Liver (tissue), 9 donors: ENCODE data around the gene COL27A1. TPM values are rescaled to one million over a fixed set of nuclear protein-coding genes. Genes with fewer than 3 reads are reported as not detected.

ENCODE experiments used
- DNase-seq: peaks from one replicate; pipeline ENCODE4 v3.0.0-alpha.2; 2017; ENCODE audit warnings: low spot score
- H3K27ac ChIP-seq, 2 donors: one replicate each; pipeline ENCODE4 v1.7.0; 2013; ENCODE audit warnings: inconsistent platforms in 2 of 2, low read length in 2 of 2, control low read depth in 1 of 2, low read depth in 1 of 2, mild to moderate bottlenecking in 1 of 2
- H3K27me3 ChIP-seq, 4 donors: one replicate each; pipeline versions ENCODE4 v1.6.1 to v1.7.0; 2013; ENCODE audit warnings: low read length in 3 of 4, inconsistent platforms in 1 of 4, mild to moderate bottlenecking in 1 of 4, moderate library complexity in 1 of 4; ENCODE audit not compliant: control insufficient read depth in 4 of 4, insufficient read depth in 4 of 4
- H3K36me3 ChIP-seq, 4 donors: one replicate each; pipeline versions ENCODE4 v1.6.1 to v1.7.0; 2013; ENCODE audit warnings: low read length in 3 of 4, mild to moderate bottlenecking in 3 of 4, low read depth in 1 of 4, moderate library complexity in 1 of 4; ENCODE audit not compliant: control insufficient read depth in 4 of 4, insufficient read depth in 3 of 4
- H3K4me1 ChIP-seq, 4 donors: one replicate each; pipeline versions ENCODE4 v1.6.1 to v1.7.0; 2013; ENCODE audit warnings: low read length in 3 of 4, mild to moderate bottlenecking in 3 of 4, moderate library complexity in 1 of 4; ENCODE audit not compliant: control insufficient read depth in 4 of 4, insufficient read depth in 4 of 4
- H3K4me3 ChIP-seq, 3 donors: one replicate each; pipeline versions ENCODE4 v1.6.1 to v1.7.0; 2013; ENCODE audit warnings: low read length in 3 of 3, control low read depth in 1 of 3, low read depth in 1 of 3, mild to moderate bottlenecking in 1 of 3
- H3K9ac ChIP-seq, 2 donors: one replicate each; pipeline ENCODE4 v1.7.0; 2013; ENCODE audit warnings: low read length in 2 of 2, mild to moderate bottlenecking in 2 of 2, moderate library complexity in 2 of 2, control low read depth in 1 of 2, low read depth in 1 of 2
- H3K9me3 ChIP-seq, 4 donors: one replicate each; pipeline versions ENCODE4 v1.6.1 to v1.7.0; 2013; ENCODE audit warnings: low read length in 3 of 4; ENCODE audit not compliant: control insufficient read depth in 4 of 4
- EGR1 ChIP-seq, 2 donors: IDR thresholded peaks; 2 replicates each; pipeline ENCODE4 v1.6.1; 2016 to 2018; ENCODE audit warnings: antibody characterized with exemption in 2 of 2, low read depth in 2 of 2
- FOXA1 ChIP-seq: IDR thresholded peaks from 2 replicates; pipeline ENCODE4 v1.6.1; 2016; ENCODE audit warnings: antibody characterized with exemption
- FOXA2 ChIP-seq: IDR thresholded peaks from 2 replicates; pipeline ENCODE4 v1.6.1; 2016; ENCODE audit warnings: antibody characterized with exemption
- GABPA ChIP-seq, 2 donors: IDR thresholded peaks in 1 of 2; conservative IDR thresholded peaks in 1 of 2; 2 replicates each; pipeline ENCODE4 v1.6.1; 2016; ENCODE audit warnings: antibody characterized with exemption in 2 of 2, mild to moderate bottlenecking in 1 of 2, moderate library complexity in 1 of 2
- HNF4A ChIP-seq, 2 donors: conservative IDR thresholded peaks; 2 replicates each; pipeline ENCODE4 v1.6.1; 2016; ENCODE audit warnings: antibody characterized with exemption in 2 of 2, mild to moderate bottlenecking in 2 of 2
- HNF4G ChIP-seq: IDR thresholded peaks from 2 replicates; pipeline ENCODE4 v1.6.1; 2016; ENCODE audit warnings: antibody characterized with exemption
- JUND ChIP-seq, 2 donors: IDR thresholded peaks; 2 replicates each; pipeline ENCODE4 v1.6.1; 2016; ENCODE audit warnings: antibody characterized with exemption in 2 of 2
- NR2F2 ChIP-seq: IDR thresholded peaks from 2 replicates; pipeline ENCODE4 v1.6.1; 2016; ENCODE audit warnings: antibody characterized with exemption
- RAD21 ChIP-seq, 2 donors: IDR thresholded peaks; 2 replicates each; pipeline ENCODE4 v1.6.1; 2016; ENCODE audit warnings: antibody characterized with exemption in 2 of 2, mild to moderate bottlenecking in 2 of 2
- RXRA ChIP-seq, 2 donors: IDR thresholded peaks; 2 replicates each; pipeline ENCODE4 v1.6.1; 2017 to 2018; ENCODE audit warnings: antibody characterized with exemption in 2 of 2, mild to moderate bottlenecking in 1 of 2
- SP1 ChIP-seq: IDR thresholded peaks from 2 replicates; pipeline ENCODE4 v1.6.1; 2018; ENCODE audit warnings: antibody characterized with exemption, mild to moderate bottlenecking
- TAF1 ChIP-seq: conservative IDR thresholded peaks from 2 replicates; pipeline ENCODE4 v1.6.1; 2016; ENCODE audit warnings: antibody characterized with exemption, mild to moderate bottlenecking
- WGBS: extraction: QIAGEN DNeasy Blood & Tissue Kit; methylation state at CpG from one replicate; pipeline ENCODE4 v1.1.7; 2013; 5-methylcytosine and 5-hydroxymethylcytosine counted together
- polyA plus RNA-seq, 2 donors: library from polyadenylated mRNA; stranded (reverse) in 1 of 2; unstranded in 1 of 2; fragments of 200-250 nt in 1 of 2; fragments of >200 nt in 1 of 2; fragmentation: Nextera tagmentation in 1 of 2; extraction: Ambion mirVana in 1 of 2; gene quantifications; one replicate each; pipeline versions ENCODE4 v1.2.1 to v1.2.3, GENCODE V29; 2013 to 2015
- total RNA-seq, 2 donors: library from RNA; depleted of rRNA; stranded (reverse); fragments of >200 nt; gene quantifications; one replicate each; pipeline ENCODE4 v1.2.3, GENCODE V29; 2014
- TF ChIP-seq, protein P1 (sequence below): IDR thresholded peaks from 2 replicates; pipeline ENCODE4 v1.6.1; 2016; ENCODE audit warnings: antibody characterized with exemption
- TF ChIP-seq, protein P2 (sequence below): fragments of 150-350 bp; IDR thresholded peaks from 2 replicates; pipeline ENCODE4 v1.5.1; 2017; ENCODE audit warnings: improper control_type of control experiment, low read depth, low read length; ENCODE audit not compliant: missing input control
- TF ChIP-seq, protein P3 (sequence below): IDR thresholded peaks from 2 replicates; pipeline ENCODE4 v1.6.1; 2016; ENCODE audit warnings: antibody characterized with exemption, mild to moderate bottlenecking
- donor health status: healthy.
- donor health status: healthy.
- donor health status: healthy.
- donor health status: healthy.
- donor health status: healthy.

COL27A1 gene
- total and polyA plus RNA-seq, 4 donors: 7.0 to 20.4 (median 12.0) TPM

DNA sequence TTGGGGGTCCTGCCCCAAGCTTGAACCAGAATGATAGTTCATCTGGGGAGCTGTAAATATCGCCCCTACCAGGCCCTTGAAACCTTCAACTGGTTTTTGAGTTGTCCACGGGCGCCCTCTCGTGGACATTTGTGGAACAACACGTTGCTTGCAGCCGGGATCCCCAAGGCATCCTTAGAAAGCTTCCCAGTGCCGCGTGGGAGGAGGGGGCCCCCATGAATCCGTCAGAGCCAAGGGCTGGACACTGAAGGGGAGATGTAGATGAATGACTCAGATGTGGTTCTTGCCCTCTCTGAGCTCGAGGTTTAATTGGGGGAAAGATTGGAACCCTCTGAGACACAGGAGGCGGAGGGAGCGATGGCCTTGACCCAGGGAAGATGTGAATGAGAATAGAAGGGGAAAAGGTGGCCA is 135.7 kb downstream of the COL27A1 start:
- H3K9ac ChIP-seq: no peak overlapping the region
- DNase-seq: peak; percentile 81
- no peaks in the 10 kb centered on the region for H3K4me1 ChIP-seq
- 19% methylated on average over 12 of the region's 12 CpGs for WGBS
- peaks cover 0 to 35% (median 25%) of the 10 kb centered on the region in 4 donors for H3K36me3 ChIP-seq
- peak; percentile 93 for TF ChIP-seq RAD21 (IDR thresholded peaks at IDR 0.05)
- TF ChIP-seq GABPA (IDR thresholded peaks at IDR 0.05 in 1 of 2, conservative IDR thresholded peaks at IDR 0.05 in 1 of 2): no peak
- TF ChIP-seq FOXA2: no peak
- no peak for TF ChIP-seq SP1
- no peak for TF ChIP-seq HNF4A (conservative IDR thresholded peaks at IDR 0.05)
- no peak for TF ChIP-seq HNF4G
- no peak for TF ChIP-seq NR2F2
- TF ChIP-seq JUND (IDR thresholded peaks at IDR 0.05): no peak
- TF ChIP-seq, protein P1, sequence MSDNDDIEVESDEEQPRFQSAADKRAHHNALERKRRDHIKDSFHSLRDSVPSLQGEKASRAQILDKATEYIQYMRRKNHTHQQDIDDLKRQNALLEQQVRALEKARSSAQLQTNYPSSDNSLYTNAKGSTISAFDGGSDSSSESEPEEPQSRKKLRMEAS: no peak
- TF ChIP-seq, protein P2, sequence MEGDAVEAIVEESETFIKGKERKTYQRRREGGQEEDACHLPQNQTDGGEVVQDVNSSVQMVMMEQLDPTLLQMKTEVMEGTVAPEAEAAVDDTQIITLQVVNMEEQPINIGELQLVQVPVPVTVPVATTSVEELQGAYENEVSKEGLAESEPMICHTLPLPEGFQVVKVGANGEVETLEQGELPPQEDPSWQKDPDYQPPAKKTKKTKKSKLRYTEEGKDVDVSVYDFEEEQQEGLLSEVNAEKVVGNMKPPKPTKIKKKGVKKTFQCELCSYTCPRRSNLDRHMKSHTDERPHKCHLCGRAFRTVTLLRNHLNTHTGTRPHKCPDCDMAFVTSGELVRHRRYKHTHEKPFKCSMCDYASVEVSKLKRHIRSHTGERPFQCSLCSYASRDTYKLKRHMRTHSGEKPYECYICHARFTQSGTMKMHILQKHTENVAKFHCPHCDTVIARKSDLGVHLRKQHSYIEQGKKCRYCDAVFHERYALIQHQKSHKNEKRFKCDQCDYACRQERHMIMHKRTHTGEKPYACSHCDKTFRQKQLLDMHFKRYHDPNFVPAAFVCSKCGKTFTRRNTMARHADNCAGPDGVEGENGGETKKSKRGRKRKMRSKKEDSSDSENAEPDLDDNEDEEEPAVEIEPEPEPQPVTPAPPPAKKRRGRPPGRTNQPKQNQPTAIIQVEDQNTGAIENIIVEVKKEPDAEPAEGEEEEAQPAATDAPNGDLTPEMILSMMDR: peak; percentile 91
- H3K4me3 ChIP-seq: no peak overlapping the region
- H3K9me3 ChIP-seq: peaks cover 0 to 7% (median 3%) of the 10 kb centered on the region in 4 donors
- H3K27me3 ChIP-seq: no peaks in the 10 kb centered on the region
- no peak overlapping the region for H3K27ac ChIP-seq

DNA sequence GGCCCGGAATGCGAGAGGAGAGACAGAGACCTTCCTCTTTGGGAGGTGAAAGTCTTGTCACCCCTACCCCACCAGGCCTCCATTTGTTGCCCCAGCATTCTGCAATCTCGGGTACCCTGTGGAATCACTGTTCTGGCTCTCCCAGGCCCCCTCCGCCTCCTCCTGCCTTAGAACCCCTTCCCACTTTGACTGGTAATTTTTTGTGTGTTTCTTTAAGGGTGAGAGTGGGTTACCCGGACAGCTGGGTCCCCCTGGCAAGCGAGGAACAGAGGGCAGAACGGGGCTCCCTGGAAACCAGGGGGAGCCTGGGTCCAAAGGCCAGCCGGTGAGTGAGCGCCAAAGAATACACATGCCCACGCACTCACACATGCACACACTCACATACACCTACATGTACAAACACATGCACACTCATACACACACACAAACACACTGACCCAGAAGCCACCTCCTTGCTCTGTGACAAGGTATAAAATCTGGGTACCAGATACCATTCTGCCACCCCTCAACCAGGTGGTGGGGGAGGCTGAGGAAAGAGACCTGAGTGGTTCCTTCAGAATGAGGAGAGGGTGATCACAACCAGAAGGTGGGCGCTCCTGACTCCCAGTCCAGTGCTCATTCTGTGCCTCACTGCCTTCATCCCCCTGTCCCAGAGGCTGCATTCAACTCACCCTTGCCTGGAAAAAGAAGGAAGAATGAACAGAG is 136.7 kb downstream of the COL27A1 start:
- WGBS: 75% methylated on average over 11 of the region's 11 CpGs
- no peak overlapping the region for H3K27ac ChIP-seq
- H3K4me1 ChIP-seq: no peaks in the 10 kb centered on the region
- peaks cover 0 to 7% (median 3%) of the 10 kb centered on the region in 4 donors for H3K9me3 ChIP-seq
- peaks cover 0 to 36% (median 25%) of the 10 kb centered on the region in 4 donors for H3K36me3 ChIP-seq
- DNase-seq: no peak
- no peak overlapping the region for H3K9ac ChIP-seq
- no peak overlapping the region for H3K4me3 ChIP-seq
- TF ChIP-seq HNF4A (conservative IDR thresholded peaks at IDR 0.05): peak in 1 of 2 donors; percentile 27
- no peak for TF ChIP-seq RAD21 (IDR thresholded peaks at IDR 0.05)
- TF ChIP-seq FOXA1: no peak
- TF ChIP-seq, protein P3, sequence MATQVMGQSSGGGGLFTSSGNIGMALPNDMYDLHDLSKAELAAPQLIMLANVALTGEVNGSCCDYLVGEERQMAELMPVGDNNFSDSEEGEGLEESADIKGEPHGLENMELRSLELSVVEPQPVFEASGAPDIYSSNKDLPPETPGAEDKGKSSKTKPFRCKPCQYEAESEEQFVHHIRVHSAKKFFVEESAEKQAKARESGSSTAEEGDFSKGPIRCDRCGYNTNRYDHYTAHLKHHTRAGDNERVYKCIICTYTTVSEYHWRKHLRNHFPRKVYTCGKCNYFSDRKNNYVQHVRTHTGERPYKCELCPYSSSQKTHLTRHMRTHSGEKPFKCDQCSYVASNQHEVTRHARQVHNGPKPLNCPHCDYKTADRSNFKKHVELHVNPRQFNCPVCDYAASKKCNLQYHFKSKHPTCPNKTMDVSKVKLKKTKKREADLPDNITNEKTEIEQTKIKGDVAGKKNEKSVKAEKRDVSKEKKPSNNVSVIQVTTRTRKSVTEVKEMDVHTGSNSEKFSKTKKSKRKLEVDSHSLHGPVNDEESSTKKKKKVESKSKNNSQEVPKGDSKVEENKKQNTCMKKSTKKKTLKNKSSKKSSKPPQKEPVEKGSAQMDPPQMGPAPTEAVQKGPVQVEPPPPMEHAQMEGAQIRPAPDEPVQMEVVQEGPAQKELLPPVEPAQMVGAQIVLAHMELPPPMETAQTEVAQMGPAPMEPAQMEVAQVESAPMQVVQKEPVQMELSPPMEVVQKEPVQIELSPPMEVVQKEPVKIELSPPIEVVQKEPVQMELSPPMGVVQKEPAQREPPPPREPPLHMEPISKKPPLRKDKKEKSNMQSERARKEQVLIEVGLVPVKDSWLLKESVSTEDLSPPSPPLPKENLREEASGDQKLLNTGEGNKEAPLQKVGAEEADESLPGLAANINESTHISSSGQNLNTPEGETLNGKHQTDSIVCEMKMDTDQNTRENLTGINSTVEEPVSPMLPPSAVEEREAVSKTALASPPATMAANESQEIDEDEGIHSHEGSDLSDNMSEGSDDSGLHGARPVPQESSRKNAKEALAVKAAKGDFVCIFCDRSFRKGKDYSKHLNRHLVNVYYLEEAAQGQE: no peak
- H3K27me3 ChIP-seq: no peaks in the 10 kb centered on the region

DNA sequence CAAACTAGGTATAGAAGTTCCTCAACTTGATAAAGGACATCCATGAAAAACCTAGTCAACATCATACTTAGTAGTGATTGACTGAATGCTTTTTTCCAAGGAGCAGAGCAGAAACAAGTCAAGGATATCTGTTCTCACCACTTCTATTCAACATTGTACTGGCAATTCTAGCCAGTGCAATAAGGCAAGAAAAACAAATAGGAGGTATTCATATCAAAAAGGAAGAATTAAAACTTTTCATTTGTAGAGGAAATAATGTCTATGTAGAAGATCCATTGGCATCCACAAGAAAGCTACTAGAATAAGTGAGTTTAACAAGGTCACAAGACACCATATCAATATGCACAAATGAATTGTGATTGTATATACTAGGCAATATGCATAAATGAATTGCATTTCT is 139.3 kb downstream of the COL27A1 start:
- peaks cover 0 to 35% (median 22%) of the 10 kb centered on the region in 4 donors for H3K36me3 ChIP-seq
- no peaks in the 10 kb centered on the region for H3K27me3 ChIP-seq
- H3K4me3 ChIP-seq: no peak overlapping the region
- no peak overlapping the region for H3K9ac ChIP-seq
- no peak for DNase-seq
- peaks cover 0 to 7% (median 3%) of the 10 kb centered on the region in 4 donors for H3K9me3 ChIP-seq
- H3K27ac ChIP-seq: no peak overlapping the region
- peaks cover 0 to 7% (median 3%) of the 10 kb centered on the region in 4 donors for H3K4me1 ChIP-seq
- TF ChIP-seq, protein P1: no peak
- TF ChIP-seq TAF1 (no peak), EGR1 (IDR thresholded peaks at IDR 0.05; ENCODE audit: low read depth in 2 of 2) (no peak), RXRA (IDR thresholded peaks at IDR 0.05) (no peak), HNF4A (conservative IDR thresholded peaks at IDR 0.05) (no peak), JUND (IDR thresholded peaks at IDR 0.05) (no peak), NR2F2 (no peak)
- TF ChIP-seq, protein P2: no peak
